GM23338 (cell line): ENCODE data around the gene IL1R1. TPM values are rescaled to one million over a fixed set of nuclear protein-coding genes. Genes with fewer than 3 reads are reported as not detected.

Source experiments
- ATAC-seq: fragments of 200-7000 bp; cut with Tn5 transposase; 3 replicates; pipeline ENCODE4 v1.9.1; 2020
- DNase-seq: peaks from one replicate; pipeline ENCODE4 v3.0.0-alpha.2; 2015; ENCODE audit warnings: low spot score
- H2AFZ ChIP-seq: fragments of 200-600 bp; sonication (generic); 2 replicates; pipeline ENCODE4 v1.8.0; 2016; ENCODE audit warnings: antibody characterized with exemption, mild to moderate bottlenecking, moderate library complexity
- H3F3A ChIP-seq: fragments of 200-600 bp; sonication (generic); replicated peaks from 2 replicates; pipeline ENCODE4 v1.8.0; 2017; ENCODE audit warnings: antibody characterized with exemption, mixed run types, low read depth
- H3K27ac ChIP-seq: fragments of 200-600 bp; sonication (generic); 2 replicates; pipeline ENCODE4 v1.6.1; 2016; ENCODE audit warnings: low read depth
- H3K27me3 ChIP-seq: fragments of 200-600 bp; sonication (generic); 2 replicates; pipeline ENCODE4 v1.8.0; 2016; ENCODE audit warnings: mild to moderate bottlenecking, mixed run types, moderate library complexity; ENCODE audit not compliant: insufficient read depth
- H3K36me3 ChIP-seq: fragments of 200-600 bp; sonication (generic); 2 replicates; pipeline ENCODE4 v1.8.0; 2016; ENCODE audit warnings: mild to moderate bottlenecking; ENCODE audit not compliant: insufficient read depth
- H3K4me1 ChIP-seq: fragments of 200-600 bp; sonication (generic); 2 replicates; pipeline ENCODE4 v1.8.0; 2016; ENCODE audit warnings: mild to moderate bottlenecking, moderate library complexity; ENCODE audit not compliant: insufficient read depth
- H3K4me2 ChIP-seq: fragments of 200-600 bp; sonication (generic); 2 replicates; pipeline ENCODE4 v1.7.1; 2017; ENCODE audit warnings: mixed run types
- H3K4me3 ChIP-seq: fragments of 200-600 bp; sonication (generic); 2 replicates; pipeline ENCODE4 v1.6.1; 2016; ENCODE audit warnings: mixed run types
- H3K79me2 ChIP-seq: fragments of 200-600 bp; sonication (generic); replicated peaks from 2 replicates; pipeline ENCODE4 v1.8.0; 2017; ENCODE audit warnings: mild to moderate bottlenecking; ENCODE audit not compliant: insufficient read depth
- H3K9me2 ChIP-seq: fragments of 200-600 bp; sonication (generic); 2 replicates; pipeline ENCODE4 v1.8.0; 2017; ENCODE audit not compliant: insufficient read depth
- H4K20me1 ChIP-seq: fragments of 200-600 bp; sonication (generic); replicated peaks from 2 replicates; pipeline ENCODE4 v1.8.0; 2017; ENCODE audit warnings: mild to moderate bottlenecking; ENCODE audit not compliant: insufficient read depth
- H3K27ac Mint-ChIP-seq: 2 replicates; pipeline ENCODE4 v1.8.0; 2020; ENCODE audit warnings: inconsistent platforms, mild to moderate bottlenecking, moderate library complexity, mixed read lengths
- H3K27me3 Mint-ChIP-seq: 3 replicates; pipeline ENCODE4 v1.8.0; 2022; ENCODE audit warnings: low read depth, mild to moderate bottlenecking, moderate library complexity, mixed read lengths, inconsistent platforms; ENCODE audit not compliant: insufficient read depth, poor library complexity
- H3K36me3 Mint-ChIP-seq: 3 replicates; pipeline ENCODE4 v1.8.0; 2021; ENCODE audit warnings: low read depth, mild to moderate bottlenecking, inconsistent platforms, moderate library complexity, mixed read lengths
- H3K4me1 Mint-ChIP-seq: 3 replicates; pipeline ENCODE4 v1.8.0; 2020; ENCODE audit warnings: mild to moderate bottlenecking, inconsistent platforms, mixed read lengths
- H3K4me3 Mint-ChIP-seq: 3 replicates; pipeline ENCODE4 v1.8.0; 2021; ENCODE audit warnings: moderate library complexity, mild to moderate bottlenecking, inconsistent platforms, mixed read lengths
- H3K9me3 Mint-ChIP-seq: 3 replicates; pipeline ENCODE4 v1.8.0; 2020; ENCODE audit warnings: moderate library complexity, mild to moderate bottlenecking, inconsistent platforms, mixed read lengths
- EZH2 ChIP-seq: fragments of 200-600 bp; sonication (generic); IDR thresholded peaks from one replicate; pipeline ENCODE4 v1.8.0; 2017; ENCODE audit warnings: antibody characterized with exemption, mild to moderate bottlenecking, low read depth; ENCODE audit not compliant: unreplicated experiment
- EZH2phosphoT487 ChIP-seq: fragments of 200-600 bp; sonication (generic); IDR thresholded peaks from one replicate; pipeline ENCODE4 v1.8.1; 2018; ENCODE audit warnings: antibody characterized with exemption; ENCODE audit not compliant: unreplicated experiment
- JUNB ChIP-seq: IDR thresholded peaks from one replicate; pipeline ENCODE4 v1.6.1; 2016; ENCODE audit warnings: antibody characterized with exemption; ENCODE audit not compliant: unreplicated experiment
- NANOG ChIP-seq: IDR thresholded peaks from 2 replicates; pipeline ENCODE4 v1.6.1; 2016; ENCODE audit warnings: antibody characterized with exemption, borderline replicate concordance
- POLR2AphosphoS5 ChIP-seq: IDR thresholded peaks from 2 replicates; pipeline ENCODE4 v1.6.1; 2016; ENCODE audit warnings: antibody characterized with exemption, low read depth
- STAT1 ChIP-seq: IDR thresholded peaks from one replicate; pipeline ENCODE4 v1.6.1; 2016; ENCODE audit warnings: antibody characterized with exemption; ENCODE audit not compliant: unreplicated experiment
- ZNF331 ChIP-seq: fragments of 250-450 bp; sonication (Bioruptor Pico); IDR thresholded peaks from 2 replicates; pipeline ENCODE4 v1.5.0; 2020; ENCODE audit warnings: low read depth, mild to moderate bottlenecking, moderate library complexity
- polyA plus RNA-seq: library from polyadenylated mRNA; unstranded; fragments of >200 nt; fragmentation: Nextera tagmentation; extraction: Ambion mirVana; gene quantifications from 2 replicates; pipeline ENCODE4 v1.2.1, GENCODE V29; 2016
- total RNA-seq: library from RNA; depleted of rRNA; stranded (reverse); fragments of >200 nt; shearing (Covaris generic); gene quantifications from 2 replicates; pipeline ENCODE4 v1.2.3, GENCODE V29; 2014
- TF ChIP-seq, protein P1 (sequence below), 2 experiments: fragments of 200-600 bp in 1 of 2; sonication (generic) in 1 of 2; conservative IDR thresholded peaks; 2 replicates each; pipeline versions ENCODE4 v1.5.1 to v1.6.1; 2016 to 2017; ENCODE audit warnings: antibody characterized with exemption in 2 of 2, low read depth in 2 of 2, mild to moderate bottlenecking in 2 of 2, moderate library complexity in 1 of 2
- TF ChIP-seq, protein P2 (sequence below): IDR thresholded peaks from one replicate; pipeline ENCODE4 v1.6.1; 2018; ENCODE audit warnings: antibody characterized with exemption; ENCODE audit not compliant: unreplicated experiment
- TF ChIP-seq, protein P3 (sequence below): IDR thresholded peaks from 2 replicates; pipeline ENCODE4 v1.6.1; 2016; ENCODE audit warnings: antibody characterized with exemption

IL1R1 gene
- total and polyA plus RNA-seq, 2 experiments from 2014 or later = 0.17 TPM; not detected in 1

DNA sequence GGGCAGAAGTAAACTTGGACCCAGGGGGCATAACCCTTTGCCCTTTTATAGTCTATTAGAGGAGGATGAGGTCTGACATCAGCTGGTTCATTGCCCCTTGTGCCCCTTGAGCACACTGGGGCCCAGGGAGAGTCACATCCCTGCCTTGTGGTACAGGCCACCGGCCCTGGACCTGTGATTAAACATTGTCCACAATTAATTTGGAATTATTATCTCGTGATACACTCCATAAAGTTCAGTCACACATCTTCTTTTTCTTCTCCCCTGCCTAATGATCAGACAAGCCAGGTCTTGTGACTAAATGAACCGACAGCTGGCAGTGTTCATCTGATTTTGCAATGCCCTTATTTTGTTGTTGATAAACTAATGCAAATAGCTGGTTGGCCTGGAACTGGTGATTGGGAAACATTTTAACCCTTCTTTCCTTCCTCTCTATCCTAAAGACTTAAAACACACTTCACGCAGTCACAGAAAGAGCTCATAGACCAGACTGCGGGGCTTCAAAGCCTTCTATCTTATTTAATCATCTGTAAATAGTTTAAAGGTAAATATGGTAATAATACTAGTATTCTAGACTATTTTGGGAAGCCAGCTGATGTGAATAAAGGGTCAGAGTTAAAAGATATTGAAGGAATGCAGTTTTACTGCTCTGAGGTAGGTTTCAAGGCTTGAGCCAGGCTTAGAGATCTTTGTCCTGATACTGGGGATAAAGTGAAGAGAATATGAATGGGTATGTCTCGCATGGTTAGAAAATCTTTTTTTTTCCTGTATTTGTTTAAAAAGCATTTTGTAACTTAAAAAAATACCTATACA lies 13.4 kb downstream of the IL1R1 start:
- Histone ChIP-seq H3K27me3 (no peaks in the 10 kb centered on the region), H3K4me1 (no peaks in the 10 kb centered on the region), H3K4me2 (no peak overlapping the region), H3K4me3 (no peak overlapping the region), H3F3A (no peaks in the 10 kb centered on the region), H4K20me1 (no peaks in the 10 kb centered on the region), H3K27ac (no peak overlapping the region), H3K36me3 (no peaks in the 10 kb centered on the region), H3K79me2 (no peaks in the 10 kb centered on the region), H2AFZ (no peak overlapping the region), H3K9me2 (peaks cover 10% of the 10 kb centered on the region; the same call in 1 of the 2 replicates)
- H3K9me3 Mint-ChIP-seq = peaks cover 5% of the 10 kb centered on the region; the same call in 1 of the 3 replicates
- H3K36me3 Mint-ChIP-seq = no peaks in the 10 kb centered on the region
- ATAC-seq (no peak), DNase-seq (no peak)
- no peak overlapping the region for H3K4me3 Mint-ChIP-seq
- TF ChIP-seq EZH2phosphoT487 (no peak), POLR2AphosphoS5 (no peak), NANOG (no peak)
- H3K27ac Mint-ChIP-seq = no peak overlapping the region
- no peaks in the 10 kb centered on the region for H3K4me1 Mint-ChIP-seq
- no peaks in the 10 kb centered on the region for H3K27me3 Mint-ChIP-seq

DNA sequence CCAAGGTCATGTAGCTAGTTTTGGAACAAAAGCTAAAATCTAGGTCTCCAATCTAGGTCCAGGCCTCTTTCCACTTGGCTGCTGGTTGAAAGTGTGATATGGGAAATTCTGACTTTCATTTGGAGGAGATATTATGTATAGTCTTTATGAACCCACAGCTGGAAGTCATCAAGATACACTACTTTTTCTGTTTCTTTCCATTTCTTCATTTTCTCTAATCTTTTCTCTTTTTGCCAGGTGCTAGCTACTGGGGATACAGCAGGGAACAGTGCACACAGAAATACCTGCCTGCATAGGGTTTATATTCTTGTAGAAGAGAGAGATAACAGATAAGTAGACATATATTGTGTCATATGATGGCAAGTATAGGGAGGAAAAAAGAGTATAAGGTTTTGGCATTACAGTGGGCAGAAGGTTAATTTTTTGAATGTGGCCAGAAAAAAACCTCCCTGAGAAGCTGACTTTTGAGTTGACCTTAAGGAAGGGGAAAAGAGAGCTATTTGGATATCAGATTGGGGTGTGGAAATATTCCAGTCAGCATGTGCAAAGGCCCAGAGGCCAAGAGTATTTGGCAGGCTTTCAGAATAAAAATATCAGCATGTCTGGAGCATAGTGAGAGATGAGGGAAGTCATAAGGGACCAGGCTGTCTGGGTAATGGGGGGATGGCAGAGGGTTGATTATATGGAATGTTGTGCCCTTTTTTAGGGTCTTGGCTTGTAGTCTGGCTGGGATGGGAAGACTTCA lies 15.6 kb downstream of the IL1R1 start:
- Mint-ChIP-seq H3K27me3 (no peaks in the 10 kb centered on the region), H3K4me1 (peaks cover 5% of the 10 kb centered on the region; the same call in 2 of the 3 replicates), H3K27ac (no peak overlapping the region), H3K36me3 (no peaks in the 10 kb centered on the region), H3K4me3 (no peak overlapping the region), H3K9me3 (no peaks in the 10 kb centered on the region)
- H3F3A ChIP-seq = no peaks in the 10 kb centered on the region
- no peak overlapping the region for H3K4me2 ChIP-seq
- no peak overlapping the region for H2AFZ ChIP-seq
- H3K4me3 ChIP-seq = no peak overlapping the region
- peaks cover 10% of the 10 kb centered on the region; the same call in 1 of the 2 replicates for H3K9me2 ChIP-seq
- H4K20me1 ChIP-seq = no peaks in the 10 kb centered on the region
- no peaks in the 10 kb centered on the region for H3K79me2 ChIP-seq
- DNase-seq (no peak), ATAC-seq (no peak)
- no peak overlapping the region for H3K27ac ChIP-seq
- H3K36me3 ChIP-seq = no peaks in the 10 kb centered on the region
- H3K27me3 ChIP-seq = no peaks in the 10 kb centered on the region
- no peaks in the 10 kb centered on the region for H3K4me1 ChIP-seq
- TF ChIP-seq ZNF331 (CRISPR knock-in tag) (no peak), STAT1 (no peak), EZH2phosphoT487 (no peak), EZH2 (no peak), JUNB (no peak)
- TF ChIP-seq, protein P1, sequence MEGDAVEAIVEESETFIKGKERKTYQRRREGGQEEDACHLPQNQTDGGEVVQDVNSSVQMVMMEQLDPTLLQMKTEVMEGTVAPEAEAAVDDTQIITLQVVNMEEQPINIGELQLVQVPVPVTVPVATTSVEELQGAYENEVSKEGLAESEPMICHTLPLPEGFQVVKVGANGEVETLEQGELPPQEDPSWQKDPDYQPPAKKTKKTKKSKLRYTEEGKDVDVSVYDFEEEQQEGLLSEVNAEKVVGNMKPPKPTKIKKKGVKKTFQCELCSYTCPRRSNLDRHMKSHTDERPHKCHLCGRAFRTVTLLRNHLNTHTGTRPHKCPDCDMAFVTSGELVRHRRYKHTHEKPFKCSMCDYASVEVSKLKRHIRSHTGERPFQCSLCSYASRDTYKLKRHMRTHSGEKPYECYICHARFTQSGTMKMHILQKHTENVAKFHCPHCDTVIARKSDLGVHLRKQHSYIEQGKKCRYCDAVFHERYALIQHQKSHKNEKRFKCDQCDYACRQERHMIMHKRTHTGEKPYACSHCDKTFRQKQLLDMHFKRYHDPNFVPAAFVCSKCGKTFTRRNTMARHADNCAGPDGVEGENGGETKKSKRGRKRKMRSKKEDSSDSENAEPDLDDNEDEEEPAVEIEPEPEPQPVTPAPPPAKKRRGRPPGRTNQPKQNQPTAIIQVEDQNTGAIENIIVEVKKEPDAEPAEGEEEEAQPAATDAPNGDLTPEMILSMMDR (conservative IDR thresholded peaks at IDR 0.05; ENCODE audit: low read depth in 2 of 2) = no peak
- TF ChIP-seq, protein P2, sequence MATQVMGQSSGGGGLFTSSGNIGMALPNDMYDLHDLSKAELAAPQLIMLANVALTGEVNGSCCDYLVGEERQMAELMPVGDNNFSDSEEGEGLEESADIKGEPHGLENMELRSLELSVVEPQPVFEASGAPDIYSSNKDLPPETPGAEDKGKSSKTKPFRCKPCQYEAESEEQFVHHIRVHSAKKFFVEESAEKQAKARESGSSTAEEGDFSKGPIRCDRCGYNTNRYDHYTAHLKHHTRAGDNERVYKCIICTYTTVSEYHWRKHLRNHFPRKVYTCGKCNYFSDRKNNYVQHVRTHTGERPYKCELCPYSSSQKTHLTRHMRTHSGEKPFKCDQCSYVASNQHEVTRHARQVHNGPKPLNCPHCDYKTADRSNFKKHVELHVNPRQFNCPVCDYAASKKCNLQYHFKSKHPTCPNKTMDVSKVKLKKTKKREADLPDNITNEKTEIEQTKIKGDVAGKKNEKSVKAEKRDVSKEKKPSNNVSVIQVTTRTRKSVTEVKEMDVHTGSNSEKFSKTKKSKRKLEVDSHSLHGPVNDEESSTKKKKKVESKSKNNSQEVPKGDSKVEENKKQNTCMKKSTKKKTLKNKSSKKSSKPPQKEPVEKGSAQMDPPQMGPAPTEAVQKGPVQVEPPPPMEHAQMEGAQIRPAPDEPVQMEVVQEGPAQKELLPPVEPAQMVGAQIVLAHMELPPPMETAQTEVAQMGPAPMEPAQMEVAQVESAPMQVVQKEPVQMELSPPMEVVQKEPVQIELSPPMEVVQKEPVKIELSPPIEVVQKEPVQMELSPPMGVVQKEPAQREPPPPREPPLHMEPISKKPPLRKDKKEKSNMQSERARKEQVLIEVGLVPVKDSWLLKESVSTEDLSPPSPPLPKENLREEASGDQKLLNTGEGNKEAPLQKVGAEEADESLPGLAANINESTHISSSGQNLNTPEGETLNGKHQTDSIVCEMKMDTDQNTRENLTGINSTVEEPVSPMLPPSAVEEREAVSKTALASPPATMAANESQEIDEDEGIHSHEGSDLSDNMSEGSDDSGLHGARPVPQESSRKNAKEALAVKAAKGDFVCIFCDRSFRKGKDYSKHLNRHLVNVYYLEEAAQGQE = no peak
- TF ChIP-seq, protein P3, sequence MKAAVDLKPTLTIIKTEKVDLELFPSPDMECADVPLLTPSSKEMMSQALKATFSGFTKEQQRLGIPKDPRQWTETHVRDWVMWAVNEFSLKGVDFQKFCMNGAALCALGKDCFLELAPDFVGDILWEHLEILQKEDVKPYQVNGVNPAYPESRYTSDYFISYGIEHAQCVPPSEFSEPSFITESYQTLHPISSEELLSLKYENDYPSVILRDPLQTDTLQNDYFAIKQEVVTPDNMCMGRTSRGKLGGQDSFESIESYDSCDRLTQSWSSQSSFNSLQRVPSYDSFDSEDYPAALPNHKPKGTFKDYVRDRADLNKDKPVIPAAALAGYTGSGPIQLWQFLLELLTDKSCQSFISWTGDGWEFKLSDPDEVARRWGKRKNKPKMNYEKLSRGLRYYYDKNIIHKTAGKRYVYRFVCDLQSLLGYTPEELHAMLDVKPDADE = no peak
